GM12874 (cell line): ENCODE data around the gene DLG2.

Experiments
- TF ChIP-seq, protein P1 (sequence below): IDR thresholded peaks from 2 replicates; pipeline ENCODE4 v1.5.1; 2011; ENCODE audit warnings: low read depth, mild to moderate bottlenecking, control low read depth, low read length, moderate library complexity; ENCODE audit not compliant: insufficient read depth

DLG2 gene

GRCh38 chr11:83840326-83840725 is 1786.8 kb downstream of the DLG2 start:
- TF ChIP-seq, protein P1, sequence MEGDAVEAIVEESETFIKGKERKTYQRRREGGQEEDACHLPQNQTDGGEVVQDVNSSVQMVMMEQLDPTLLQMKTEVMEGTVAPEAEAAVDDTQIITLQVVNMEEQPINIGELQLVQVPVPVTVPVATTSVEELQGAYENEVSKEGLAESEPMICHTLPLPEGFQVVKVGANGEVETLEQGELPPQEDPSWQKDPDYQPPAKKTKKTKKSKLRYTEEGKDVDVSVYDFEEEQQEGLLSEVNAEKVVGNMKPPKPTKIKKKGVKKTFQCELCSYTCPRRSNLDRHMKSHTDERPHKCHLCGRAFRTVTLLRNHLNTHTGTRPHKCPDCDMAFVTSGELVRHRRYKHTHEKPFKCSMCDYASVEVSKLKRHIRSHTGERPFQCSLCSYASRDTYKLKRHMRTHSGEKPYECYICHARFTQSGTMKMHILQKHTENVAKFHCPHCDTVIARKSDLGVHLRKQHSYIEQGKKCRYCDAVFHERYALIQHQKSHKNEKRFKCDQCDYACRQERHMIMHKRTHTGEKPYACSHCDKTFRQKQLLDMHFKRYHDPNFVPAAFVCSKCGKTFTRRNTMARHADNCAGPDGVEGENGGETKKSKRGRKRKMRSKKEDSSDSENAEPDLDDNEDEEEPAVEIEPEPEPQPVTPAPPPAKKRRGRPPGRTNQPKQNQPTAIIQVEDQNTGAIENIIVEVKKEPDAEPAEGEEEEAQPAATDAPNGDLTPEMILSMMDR = no peak

DNA sequence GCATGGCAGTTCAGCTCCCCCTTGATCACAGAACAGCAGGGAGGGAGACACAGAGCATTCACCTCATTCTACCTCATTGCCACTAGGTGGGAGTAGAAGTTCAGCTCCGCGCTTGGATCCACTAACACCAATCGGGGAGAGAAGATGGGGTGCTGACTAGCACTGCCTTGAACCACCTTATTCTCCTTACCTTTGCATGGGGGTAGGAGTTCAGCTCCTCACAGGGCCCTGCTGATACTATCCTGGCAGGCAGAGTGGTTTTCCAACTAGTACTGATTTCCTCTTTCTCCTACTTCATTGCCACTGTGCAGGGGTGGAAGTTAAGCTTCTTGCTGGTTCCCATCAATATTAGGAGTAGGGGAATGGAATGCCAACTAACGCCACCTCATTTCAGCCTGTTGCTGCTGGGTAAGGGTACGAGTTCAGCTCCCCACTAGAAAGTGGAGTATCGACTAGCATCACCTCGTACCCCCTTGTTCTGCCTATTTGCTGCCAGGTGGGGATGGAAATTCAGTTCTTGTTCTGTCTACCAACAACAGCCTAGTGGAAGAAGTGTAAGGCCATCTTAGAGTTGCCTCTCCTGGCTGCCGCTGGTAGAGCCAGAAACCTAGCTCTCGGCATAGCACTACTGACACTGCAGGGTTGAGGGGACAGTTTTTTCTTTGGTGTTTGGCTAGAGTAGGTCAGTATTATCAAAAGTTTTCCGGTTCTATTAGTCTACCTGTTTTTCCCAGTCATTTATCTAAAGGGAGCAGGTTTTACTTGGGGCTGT is 1790.1 kb downstream of the DLG2 start:
- TF ChIP-seq, protein P1 = peak; percentile 78

- TF ChIP-seq, protein P1 = no peak
These were observed 1791.1 kb downstream of the DLG2 start for GRCh38 chr11:83836065-83836464.

GRCh38 chr11:83835423-83835822 is 1791.7 kb downstream of the DLG2 start:
- TF ChIP-seq, protein P1 = no peak

DNA sequence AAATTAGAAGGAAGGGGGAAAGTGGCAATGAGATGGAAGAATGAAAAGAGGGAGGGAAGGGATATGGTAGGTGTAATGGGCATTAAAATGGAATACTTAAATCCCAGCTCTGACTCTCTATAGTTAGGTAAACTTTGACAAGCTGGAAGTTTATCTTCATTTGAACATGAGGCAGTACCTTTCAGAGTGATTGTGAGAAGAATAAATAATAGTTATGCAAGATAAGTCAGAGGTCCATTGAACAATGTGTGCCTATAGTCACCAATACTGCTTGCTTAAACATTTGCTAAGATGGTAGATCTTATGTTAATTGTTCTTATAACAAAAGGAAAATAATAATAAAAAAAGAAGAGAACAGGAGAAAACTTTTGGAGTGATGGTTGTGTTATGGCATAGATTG is 1795.2 kb downstream of the DLG2 start:
- TF ChIP-seq, protein P1 = no peak

- TF ChIP-seq, protein P1 = peak; percentile 52; the same call in 1 of the 2 replicates
These were observed 1799.1 kb downstream of the DLG2 start for GRCh38 chr11:83827940-83828554.

- TF ChIP-seq, protein P1 = no peak
These were observed 1799.6 kb downstream of the DLG2 start for GRCh38 chr11:83827520-83827919.
